ENCODE data around the gene GRB2.
"Not testable (repeated sequence)": the region's sequence is repeated elsewhere in the genome, so short reads cannot be mapped to it uniquely, and the experiment has no call there.

The GRB2 gene

DNA sequence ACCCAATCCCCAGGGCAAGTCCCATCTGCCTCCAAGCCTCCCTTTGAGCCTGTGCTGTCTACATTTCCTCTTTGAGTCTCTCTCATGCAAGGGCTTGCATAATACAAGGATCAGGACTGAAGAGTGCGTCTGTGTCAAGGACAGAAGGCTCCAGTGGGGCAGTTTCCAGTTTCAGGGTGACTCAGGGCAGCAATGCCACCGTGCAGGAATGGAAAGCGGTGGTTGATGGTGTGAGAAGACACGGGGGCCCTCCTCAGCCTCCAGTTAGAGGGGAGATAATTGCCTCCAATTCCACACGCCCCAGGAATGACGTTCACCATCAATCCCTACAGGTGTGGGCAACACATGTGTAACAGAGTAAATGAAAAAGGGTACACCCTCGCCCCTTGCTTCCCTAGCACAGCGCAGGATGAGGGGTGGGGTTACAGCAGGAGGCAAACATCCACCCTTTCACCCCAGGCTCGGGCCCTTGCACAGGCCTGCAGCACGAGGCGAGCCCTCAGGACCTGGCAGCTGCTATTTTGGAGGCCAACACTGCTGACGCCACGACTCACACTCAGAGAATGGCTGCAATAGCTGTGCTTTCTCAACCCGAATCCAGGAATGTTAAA lies 91.4 kb downstream of the GRB2 start:
- no peaks in the 10 kb centered on the region for H3K9me3 Mint-ChIP-seq
- H3K4me1 Mint-ChIP-seq = peaks cover 33% of the 10 kb centered on the region
- peak overlapping the region; percentile 84 for H3K27ac Mint-ChIP-seq
- peaks cover 33% of the 10 kb centered on the region for H3K36me3 Mint-ChIP-seq
- H3K4me3 Mint-ChIP-seq = peak overlapping the region; percentile 6
- DNase-seq (ENCODE audit: low spot score in 2 of 2) (no peak), ATAC-seq (peak; percentile 65)

DNA sequence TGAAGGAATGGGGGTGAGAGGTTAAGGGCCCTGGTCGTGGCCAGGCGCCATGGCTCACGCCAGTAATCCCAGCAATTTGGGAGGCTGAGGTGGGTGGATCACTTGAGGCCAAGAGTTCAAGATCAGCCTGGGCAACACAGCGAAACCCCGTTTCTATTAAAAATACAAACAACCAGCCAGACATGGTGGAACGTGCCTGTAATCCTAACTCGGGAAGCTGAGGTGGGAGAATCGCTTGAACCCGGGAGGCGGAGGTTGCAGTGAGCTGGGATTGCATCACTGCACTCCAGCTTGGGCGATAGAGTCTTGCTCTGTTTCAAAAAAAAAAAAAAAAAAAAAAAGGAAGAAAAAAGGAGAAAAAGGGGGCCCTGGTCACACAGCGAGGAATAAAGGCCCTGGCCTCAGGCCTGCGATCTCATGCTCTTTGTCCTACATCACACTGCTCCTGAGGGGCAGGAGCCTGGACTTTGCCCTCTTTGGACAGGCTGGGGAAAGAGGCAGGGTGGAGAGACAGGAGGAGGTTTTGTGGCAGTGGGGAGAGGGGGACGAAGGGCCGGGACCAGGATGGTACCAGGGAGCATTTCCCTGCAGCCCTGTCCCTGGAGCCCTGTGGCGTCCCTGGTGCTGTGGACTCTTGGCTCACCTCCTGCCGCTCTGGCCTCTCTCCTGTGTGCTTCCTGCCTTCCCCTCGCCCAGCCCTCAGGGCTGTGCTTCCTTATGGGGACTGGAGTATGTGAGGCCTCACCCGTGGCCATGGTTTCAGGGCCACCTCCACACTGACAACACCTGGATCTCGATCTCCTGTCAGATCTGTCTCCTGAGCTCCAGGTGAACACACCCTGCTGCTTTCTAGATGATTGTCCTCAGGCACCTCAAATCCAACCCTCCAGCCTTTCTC lies 96.5 kb downstream of the GRB2 start:
- H3K4me1 Mint-ChIP-seq = peaks cover 11% of the 10 kb centered on the region
- H3K9me3 Mint-ChIP-seq = no peaks in the 10 kb centered on the region
- peak; percentile 29 for ATAC-seq
- H3K27ac Mint-ChIP-seq = no peak overlapping the region
- no peak for DNase-seq (ENCODE audit: low spot score in 2 of 2)
- H3K36me3 Mint-ChIP-seq = peaks cover 4% of the 10 kb centered on the region
- no peak overlapping the region for H3K4me3 Mint-ChIP-seq

DNA sequence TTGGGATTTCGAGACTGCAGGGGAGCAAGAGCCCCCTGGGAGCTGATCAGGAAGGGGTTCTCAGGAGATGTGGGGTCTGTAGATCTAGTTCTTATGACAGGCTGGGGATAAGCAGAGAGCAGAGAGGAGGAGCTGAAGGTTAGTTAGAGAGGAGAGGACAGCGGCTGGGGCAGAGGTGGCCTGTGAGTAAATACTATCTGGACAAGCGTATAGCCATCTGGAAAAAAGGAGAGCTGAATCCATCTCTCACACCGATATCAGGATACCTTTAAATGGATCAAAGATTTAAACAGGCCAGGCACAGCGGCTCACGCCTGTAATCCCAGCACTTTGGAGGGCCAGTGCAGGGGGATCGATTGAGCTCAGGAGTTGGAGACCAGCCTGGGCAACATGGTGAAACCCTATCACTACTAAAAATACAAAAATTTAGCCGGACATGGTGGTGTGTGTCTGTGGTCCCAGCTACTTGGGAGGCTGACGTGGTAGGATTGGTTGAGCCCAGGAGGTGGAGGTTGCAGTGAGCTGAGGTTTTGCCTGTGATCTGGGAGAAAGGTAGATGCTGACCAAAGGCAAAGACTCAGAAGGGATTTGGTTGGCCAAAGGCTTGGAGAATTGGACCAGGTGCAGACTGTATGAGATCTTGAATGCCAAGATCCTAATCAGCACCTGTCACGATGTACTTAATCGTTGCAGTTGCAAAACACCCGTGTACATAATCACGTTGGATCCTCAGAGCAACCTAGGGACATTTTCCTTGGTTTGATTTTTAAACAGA lies 97.3 kb downstream of the GRB2 start:
- H3K4me3 Mint-ChIP-seq = no peak overlapping the region
- peaks cover 5% of the 10 kb centered on the region for H3K4me1 Mint-ChIP-seq
- H3K27ac Mint-ChIP-seq = peak overlapping the region; percentile 82

DNA sequence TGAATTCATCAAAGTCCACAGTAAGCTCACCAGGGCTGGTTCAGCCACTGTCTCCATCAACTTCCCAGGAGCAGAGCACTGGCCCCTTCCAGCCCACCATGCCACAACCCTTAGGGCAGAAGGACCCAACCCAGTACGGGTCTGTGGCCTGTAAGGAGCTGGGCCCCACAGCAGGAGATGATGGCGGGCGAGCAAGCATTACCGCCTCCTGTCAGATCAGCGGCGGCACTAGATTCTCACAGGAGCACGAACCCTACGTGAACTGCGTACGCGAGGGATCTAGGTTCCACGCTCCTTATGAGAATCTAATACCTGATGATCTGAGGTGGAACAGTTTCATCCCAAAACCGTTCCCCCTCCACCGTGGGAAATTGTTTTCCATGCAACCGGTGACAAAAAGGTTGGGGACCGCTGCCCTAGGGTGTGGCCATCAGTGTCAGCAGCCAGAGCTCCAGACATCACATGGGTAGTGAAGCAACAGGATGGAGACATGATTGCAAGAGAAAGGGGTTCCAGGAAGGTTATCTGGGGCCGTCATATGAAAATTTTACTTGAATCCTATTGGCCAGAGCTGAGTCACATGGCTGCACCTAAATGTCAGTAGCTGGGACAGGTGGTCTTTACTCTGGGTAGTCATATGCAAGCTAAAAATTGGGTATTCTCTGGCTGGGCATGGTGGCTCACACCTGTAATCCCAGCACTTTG lies 103.8 kb downstream of the GRB2 start:
- H3K4me1 Mint-ChIP-seq = no peaks in the 10 kb centered on the region
- DNase-seq (ENCODE audit: low spot score in 2 of 2) = no peak
- no peak overlapping the region for H3K4me3 Mint-ChIP-seq
- H3K36me3 Mint-ChIP-seq = peaks cover 10% of the 10 kb centered on the region
- no peaks in the 10 kb centered on the region for H3K9me3 Mint-ChIP-seq
- H3K27ac Mint-ChIP-seq = no peak overlapping the region
- ATAC-seq = no peak

More for the DNA sequence above, 97.3 kb downstream of the GRB2 start:
- no peak for ATAC-seq
- Mint-ChIP-seq H3K36me3 (no peaks in the 10 kb centered on the region), H3K9me3 (no peaks in the 10 kb centered on the region)
- no peak for DNase-seq (ENCODE audit: low spot score in 2 of 2)

DNA sequence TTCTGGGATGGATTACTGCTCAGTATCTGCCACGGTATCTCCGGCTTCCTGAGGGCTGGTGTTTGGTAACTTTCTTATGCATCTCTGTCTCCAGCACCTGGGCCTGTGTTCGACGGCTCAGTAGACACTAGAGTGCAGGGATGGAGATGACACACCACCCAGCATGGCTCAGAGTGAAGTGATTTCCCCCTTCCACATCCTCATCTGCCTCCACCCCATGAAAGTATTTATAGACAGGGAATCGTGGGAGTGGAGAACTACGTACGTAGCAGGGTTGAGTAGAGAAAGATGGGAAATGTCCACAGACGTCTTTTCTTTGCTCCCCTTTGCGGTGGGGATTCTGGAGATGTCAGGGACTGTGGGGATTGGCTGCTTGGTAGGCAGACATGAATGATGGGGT lies 104.4 kb downstream of the GRB2 start:
- Mint-ChIP-seq H3K4me1 (peaks cover under 1% of the 10 kb centered on the region), H3K36me3 (peaks cover 10% of the 10 kb centered on the region), H3K27ac (no peak overlapping the region), H3K4me3 (no peak overlapping the region), H3K9me3 (no peaks in the 10 kb centered on the region)
- ATAC-seq = no peak
- DNase-seq (ENCODE audit: low spot score in 2 of 2) = no peak

DNA sequence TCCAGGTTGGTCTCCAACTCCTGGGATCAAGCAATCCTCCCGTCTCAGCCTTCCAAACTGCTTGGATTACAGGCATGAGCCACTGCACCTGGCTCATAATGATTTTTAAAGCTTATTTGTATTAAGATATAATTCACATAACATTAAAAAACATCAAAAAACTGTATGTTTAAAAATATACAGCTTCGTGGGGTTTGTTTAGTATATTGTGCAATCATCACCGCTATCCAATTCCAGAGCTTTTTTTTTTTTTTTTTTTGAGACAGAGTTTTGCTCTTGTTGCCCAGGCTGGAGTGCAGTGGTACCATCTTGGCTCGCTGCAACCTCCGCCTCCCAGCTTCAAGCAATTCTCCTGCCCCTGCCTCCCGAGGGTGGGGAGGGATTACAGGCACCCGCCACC lies 105.2 kb downstream of the GRB2 start:
- Mint-ChIP-seq H3K9me3 (no peaks in the 10 kb centered on the region), H3K4me3 (no peak overlapping the region), H3K27ac (no peak overlapping the region), H3K4me1 (peaks cover 8% of the 10 kb centered on the region), H3K36me3 (peaks cover 10% of the 10 kb centered on the region)
- ATAC-seq (no peak), DNase-seq (ENCODE audit: low spot score in 2 of 2) (no peak)

DNA sequence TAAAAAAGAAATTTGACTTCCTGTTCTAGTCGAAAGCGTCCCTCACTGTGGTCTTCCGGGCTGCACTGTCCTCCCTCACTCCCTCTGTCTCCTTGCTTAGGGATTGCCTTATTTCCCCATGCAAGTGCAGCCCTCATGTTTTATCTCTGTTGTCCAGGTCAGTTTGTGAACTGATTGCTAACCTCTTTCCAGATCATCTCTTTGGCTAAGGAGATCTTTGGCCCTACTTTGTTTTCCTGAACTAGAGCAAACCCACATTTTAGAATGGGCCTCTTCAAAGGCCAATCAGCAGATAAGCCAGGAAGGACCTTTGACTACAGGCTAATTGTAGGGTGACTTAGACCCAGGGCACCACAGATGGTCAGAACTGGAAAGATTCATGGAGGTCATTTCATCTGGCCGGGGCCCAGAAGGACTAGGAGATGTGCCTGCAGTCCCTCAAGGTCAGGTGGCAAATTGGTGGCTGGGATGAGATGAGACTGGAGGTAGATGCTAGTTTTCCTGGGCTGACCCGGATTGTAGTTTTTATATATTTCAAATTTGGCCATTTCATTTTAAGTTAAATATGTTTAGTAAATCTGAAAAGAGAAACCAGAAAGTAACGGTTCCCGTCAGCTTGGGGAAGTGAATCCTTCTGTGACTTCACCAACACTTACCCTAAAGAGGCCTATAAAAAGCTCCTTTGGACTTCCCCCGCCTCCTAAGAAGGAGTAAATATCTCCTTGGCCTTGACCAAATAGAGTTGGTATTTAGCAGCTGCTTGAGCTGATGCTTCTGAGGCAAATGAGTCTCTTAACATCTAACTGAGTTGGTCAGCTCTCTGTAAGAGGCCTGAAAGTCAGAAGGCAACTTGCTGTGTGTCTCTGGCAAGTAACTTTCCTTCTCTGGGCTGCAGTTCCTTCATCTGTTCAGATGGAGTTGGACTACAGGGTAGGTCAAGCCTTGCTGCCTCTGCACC lies 110.0 kb downstream of the GRB2 start:
- H3K9me3 Mint-ChIP-seq = no peaks in the 10 kb centered on the region
- DNase-seq (ENCODE audit: low spot score in 2 of 2) (peak; percentile 16 to 77), ATAC-seq (peak; percentile 85)
- peaks cover 19% of the 10 kb centered on the region for H3K4me1 Mint-ChIP-seq
- H3K36me3 Mint-ChIP-seq = peaks cover 10% of the 10 kb centered on the region
- peak overlapping the region; percentile 92 for H3K27ac Mint-ChIP-seq
- peak overlapping the region; percentile 47 for H3K4me3 Mint-ChIP-seq

DNA sequence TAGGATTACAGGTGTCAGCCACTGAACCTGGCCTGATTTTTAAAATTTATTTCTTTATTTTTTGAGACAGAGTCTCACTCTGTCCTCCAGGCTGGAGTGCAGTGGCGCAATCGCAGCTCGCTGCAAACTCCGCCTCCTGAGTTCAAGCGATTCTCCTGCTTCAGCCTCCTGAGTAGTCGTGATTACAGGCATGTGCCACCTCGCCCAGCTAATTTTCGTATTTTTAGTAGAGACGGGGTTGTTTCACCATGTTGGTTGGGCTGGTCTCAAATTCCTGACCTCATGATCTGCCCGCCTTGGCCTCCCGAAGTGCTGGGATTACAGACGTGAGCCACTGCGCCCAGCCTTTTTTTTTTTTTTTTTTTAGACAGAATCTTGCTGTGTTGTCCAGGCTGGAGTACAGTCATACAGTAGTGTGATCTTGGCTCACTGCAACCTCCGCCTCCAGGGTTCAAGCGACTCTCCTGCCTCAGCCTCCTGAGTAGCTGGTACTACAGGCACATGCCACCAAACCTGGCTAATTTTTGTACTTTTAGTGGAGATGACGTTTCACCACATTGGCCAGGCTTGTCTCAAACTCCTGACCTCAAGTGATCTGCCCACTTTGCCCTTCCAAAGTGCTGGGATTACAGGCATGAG lies 112.5 kb downstream of the GRB2 start:
- peaks cover 32% of the 10 kb centered on the region for H3K4me1 Mint-ChIP-seq
- not testable (repeated sequence) for H3K4me3 Mint-ChIP-seq; DNase-seq (ENCODE audit: low spot score in 2 of 2); H3K9me3 Mint-ChIP-seq; ATAC-seq
- H3K27ac Mint-ChIP-seq = peak overlapping the region; percentile 45
- H3K36me3 Mint-ChIP-seq = peaks cover 17% of the 10 kb centered on the region

DNA sequence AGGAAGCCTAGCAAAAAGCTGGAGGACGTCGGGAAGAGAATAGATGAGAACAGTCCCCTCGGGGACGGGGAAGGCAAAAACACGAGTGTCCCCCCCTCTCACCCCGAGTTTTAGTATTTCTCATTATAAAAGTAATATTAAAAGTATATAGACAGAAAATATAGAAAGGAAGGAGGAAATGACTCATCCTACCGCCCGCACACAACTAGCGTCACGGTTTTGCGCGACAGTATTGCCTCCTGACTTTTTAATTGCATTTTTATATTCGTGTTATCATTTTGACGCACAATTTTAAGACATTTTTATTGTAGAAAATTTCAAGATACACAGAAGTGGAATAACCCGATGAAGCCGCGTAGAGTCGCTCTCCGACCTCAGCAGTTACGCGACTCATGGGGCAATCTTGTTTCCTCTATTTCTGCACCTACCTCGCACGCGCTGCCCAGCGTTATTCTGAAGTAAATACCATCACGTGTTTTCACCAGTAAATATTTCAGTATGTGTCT lies 115.6 kb downstream of the GRB2 start:
- H3K9me3 Mint-ChIP-seq = no peaks in the 10 kb centered on the region
- H3K4me1 Mint-ChIP-seq = peaks cover 27% of the 10 kb centered on the region
- ATAC-seq = peak; percentile 14
- H3K36me3 Mint-ChIP-seq = peaks cover 37% of the 10 kb centered on the region
- H3K27ac Mint-ChIP-seq = peak overlapping the region; percentile 99
- no peak for DNase-seq (ENCODE audit: low spot score in 2 of 2)
- peak overlapping the region; percentile 95 for H3K4me3 Mint-ChIP-seq

DNA sequence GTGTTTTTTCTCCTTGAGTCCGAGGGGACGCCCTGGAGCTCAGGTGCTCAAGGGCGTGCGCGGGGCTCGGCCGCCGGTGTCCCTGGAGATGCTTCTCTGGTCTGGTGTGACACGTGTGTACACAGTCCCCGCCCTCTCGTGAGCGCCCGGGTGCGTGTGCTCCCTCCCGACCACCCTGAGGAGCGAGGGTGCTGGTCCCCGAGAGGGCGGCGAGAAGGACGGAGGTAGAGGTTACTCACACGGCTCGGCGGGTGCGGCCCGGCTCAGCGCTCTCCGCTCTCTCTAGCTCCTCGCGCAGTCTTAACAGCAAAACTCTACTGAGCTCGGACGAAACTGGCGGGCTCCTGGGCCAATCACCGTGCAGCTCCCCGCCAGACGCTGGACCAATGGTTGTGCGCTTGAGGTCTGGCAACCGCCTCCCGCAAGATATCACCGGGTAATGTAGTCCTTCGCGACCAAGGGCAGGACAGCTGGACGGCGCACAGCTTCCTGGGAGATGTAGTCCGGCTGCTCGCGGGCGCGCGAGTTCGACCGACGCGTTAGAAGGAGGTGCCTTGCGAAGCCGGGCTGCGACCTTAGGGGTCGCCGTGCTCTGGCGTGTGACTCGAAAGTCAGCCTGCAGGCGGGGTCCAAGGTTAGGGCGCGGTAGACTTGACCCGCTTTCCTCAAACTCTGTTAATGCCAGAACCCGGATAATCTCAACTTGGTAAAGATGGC lies 116.2 kb downstream of the GRB2 start, which contains the start of gene SLC25A19:
SLC25A19 (minus strand) TSS at position 319 of the 717 bp plus-strand sequence. CDS start 2,669 bp downstream, outside the sequence.
- H3K27ac Mint-ChIP-seq = peak within 1 kb of the TSS; percentile 99
- H3K9me3 Mint-ChIP-seq = no peaks in the 10 kb centered on the region
- peak within 1 kb of the TSS; percentile 95 for H3K4me3 Mint-ChIP-seq
- H3K36me3 Mint-ChIP-seq = peaks cover 43% of the 10 kb centered on the region
- DNase-seq (ENCODE audit: low spot score in 2 of 2) (peak; percentile 87 to 98), ATAC-seq (peak; percentile 96)
- H3K4me1 Mint-ChIP-seq = peaks cover 26% of the 10 kb centered on the region

DNA sequence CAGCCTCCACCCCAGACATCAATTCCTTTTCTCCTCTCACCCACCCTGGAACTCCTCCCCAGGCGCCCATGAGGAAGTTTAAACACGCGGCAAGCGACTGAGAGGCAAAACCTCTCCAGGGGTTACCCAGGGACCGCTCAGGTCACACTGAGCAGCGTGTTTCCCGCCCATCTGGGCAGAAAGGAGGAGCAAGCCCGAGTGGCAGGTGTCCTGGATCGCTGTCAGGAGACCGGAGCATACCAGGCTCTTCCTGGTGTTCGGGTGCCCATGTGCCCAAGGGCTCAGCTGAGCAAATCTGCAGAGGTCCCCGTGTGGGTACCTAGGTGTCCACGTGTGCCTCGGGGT lies 116.7 kb downstream of the GRB2 start:
- Mint-ChIP-seq H3K27ac (peak overlapping the region; percentile 99), H3K36me3 (peaks cover 48% of the 10 kb centered on the region), H3K9me3 (no peaks in the 10 kb centered on the region), H3K4me3 (peak overlapping the region; percentile 95), H3K4me1 (peaks cover 26% of the 10 kb centered on the region)
- ATAC-seq (peak; percentile 33), DNase-seq (ENCODE audit: low spot score in 2 of 2) (no peak)

DNA sequence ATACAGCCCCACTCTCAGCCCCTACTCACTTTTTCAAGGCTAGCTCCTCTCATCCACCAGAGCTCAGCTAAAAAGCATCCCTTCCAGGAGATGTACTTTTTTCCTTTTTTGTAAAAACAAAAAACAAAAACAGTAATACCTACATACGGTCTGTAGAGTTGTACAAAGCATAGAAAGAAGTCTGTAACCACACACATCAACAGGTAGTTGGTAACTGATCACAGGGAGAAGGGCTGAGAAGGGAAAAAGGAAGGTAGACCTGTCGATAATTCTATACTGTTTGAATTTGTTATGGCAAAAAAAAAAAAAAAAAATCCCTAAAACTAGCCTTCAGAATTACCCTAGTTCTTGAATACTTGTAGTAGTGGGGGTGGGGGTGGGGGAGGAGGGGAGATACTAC lies 117.1 kb downstream of the GRB2 start:
- Mint-ChIP-seq H3K36me3 (peaks cover 52% of the 10 kb centered on the region), H3K4me1 (peaks cover 26% of the 10 kb centered on the region), H3K27ac (peak overlapping the region; percentile 99), H3K4me3 (peak overlapping the region; percentile 95), H3K9me3 (no peaks in the 10 kb centered on the region)
- ATAC-seq = no peak
- DNase-seq (ENCODE audit: low spot score in 2 of 2) = no peak

DNA sequence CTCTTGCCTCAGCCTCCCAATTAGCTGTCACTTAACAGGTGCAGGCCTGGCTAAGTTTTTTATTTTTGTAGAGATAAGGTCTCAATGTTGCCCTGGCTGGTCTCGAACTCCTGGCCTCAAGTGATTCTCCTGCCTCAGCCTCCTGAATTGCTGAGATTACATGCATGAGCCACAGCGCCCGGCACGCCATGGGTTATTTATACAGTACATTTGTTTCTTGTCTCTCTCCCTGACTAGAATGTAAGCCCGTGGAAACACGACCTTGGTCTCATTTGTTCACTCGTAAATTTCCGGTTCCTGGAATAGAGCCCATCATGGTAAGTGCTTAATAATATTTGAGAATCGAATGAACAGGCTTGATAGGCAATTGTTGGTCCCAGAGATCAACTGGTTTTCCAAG lies 118.3 kb downstream of the GRB2 start:
- no peaks in the 10 kb centered on the region for H3K9me3 Mint-ChIP-seq
- H3K27ac Mint-ChIP-seq = no peak overlapping the region
- peaks cover 25% of the 10 kb centered on the region for H3K4me1 Mint-ChIP-seq
- H3K4me3 Mint-ChIP-seq = peak overlapping the region; percentile 95
- H3K36me3 Mint-ChIP-seq = peaks cover 64% of the 10 kb centered on the region
- ATAC-seq (no peak), DNase-seq (ENCODE audit: low spot score in 2 of 2) (no peak)

Measured in stimulated activated effector memory CD8-positive, alpha-beta T cell treated with anti-CD3 and anti-CD28 coated beads, Interleukin-12 subunit alpha, Interleukin-12 subunit beta, amount 100 ng/mL, for 72 hours (primary cell).